Thyroid gland (tissue), 4 donors: ENCODE results near the gene YAE1. TPM values are rescaled to one million over a fixed set of nuclear protein-coding genes. Genes with fewer than 3 reads are reported as not detected.

Experiments used
- DNase-seq, 2 donors: peaks; one replicate each; pipeline ENCODE4 v3.0.0-alpha.2; 2019
- H3K27ac ChIP-seq, 3 donors: fragments of 200-600 bp; sonication (generic); 1 replicate in 2 of 3; 2 replicates in 1 of 3; pipeline ENCODE4 v1.5.1; 2016 to 2019; ENCODE audit warnings: mild to moderate bottlenecking in 1 of 3, moderate library complexity in 1 of 3
- H3K27me3 ChIP-seq: fragments of 200-600 bp; sonication (generic); one replicate; pipeline ENCODE4 v1.5.1; 2019
- H3K36me3 ChIP-seq, 2 donors: fragments of 200-600 bp; sonication (generic); one replicate each; pipeline ENCODE4 v1.5.1; 2016 to 2019
- H3K4me1 ChIP-seq, 2 donors: fragments of 200-600 bp; sonication (generic); one replicate each; pipeline ENCODE4 v1.5.1; 2017 to 2019
- H3K4me3 ChIP-seq, 3 donors: fragments of 200-600 bp; sonication (generic); replicated peaks in 1 of 3; 1 replicate in 2 of 3; 2 replicates in 1 of 3; pipeline ENCODE4 v1.5.1; 2016; ENCODE audit warnings: mild to moderate bottlenecking in 1 of 3
- H3K9me3 ChIP-seq: fragments of 200-600 bp; sonication (generic); one replicate; pipeline ENCODE4 v1.5.1; 2017
- CTCF ChIP-seq, 6 experiments: fragments of 200-600 bp in 3 of 6; fragments of 450-650 bp in 3 of 6; sonication (generic) in 3 of 6; IDR thresholded peaks; one replicate each; pipeline ENCODE4 v1.5.1; 2016 to 2019; ENCODE audit warnings: antibody characterized with exemption in 6 of 6, mild to moderate bottlenecking in 2 of 6, inconsistent platforms in 1 of 6, moderate library complexity in 1 of 6
- POLR2A ChIP-seq, 2 donors: fragments of 450-650 bp; IDR thresholded peaks; one replicate each; pipeline ENCODE4 v1.6.1; 2017; ENCODE audit warnings: antibody characterized with exemption in 2 of 2, mild to moderate bottlenecking in 2 of 2, moderate library complexity in 1 of 2
- WGBS, 2 donors: methylation state at CpG; one replicate each; pipeline ENCODE4 v1.1.5; 2017; 5-methylcytosine and 5-hydroxymethylcytosine counted together
- intact Hi-C: fragments of 100-400 bp; cut with DNase I; formaldehyde crosslinking; loops from one replicate; pipeline ENCODE4 v1.15.1; 2023
- total RNA-seq, 4 donors: library from RNA; depleted of rRNA; stranded (reverse); fragments of >200 nt; gene quantifications; one replicate each; pipeline ENCODE4 v1.2.3, GENCODE V29; 2016

The YAE1 gene
- total RNA-seq, 4 donors from 2014 or later = 27.1 to 59.4 (median 33.6) TPM

- Histone ChIP-seq H3K9me3 (no peaks in the 10 kb centered on the region), H3K4me3 (no peak overlapping the region), H3K4me1 (peaks cover 0 to 8% of the 10 kb centered on the region in 2 donors), H3K27me3 (no peaks in the 10 kb centered on the region), H3K36me3 (no peaks in the 10 kb centered on the region), H3K27ac (no peak overlapping the region)
- 74 to 76% methylated on average over 4 of the region's 4 CpGs for WGBS, 2 donors
- no peak for DNase-seq
- TF ChIP-seq POLR2A (IDR thresholded peaks at IDR 0.05) = no peak
- TF ChIP-seq CTCF (IDR thresholded peaks at IDR 0.05) = no peak
- intact Hi-C loops = no loop called here
Observed at GRCh38 chr7:39613577-39613976, 47.4 kb downstream of the YAE1 start.

GRCh38 chr7:39614299-39614698 lies 48.1 kb downstream of the YAE1 start:
- TF ChIP-seq CTCF (IDR thresholded peaks at IDR 0.05) (no peak), POLR2A (IDR thresholded peaks at IDR 0.05) (no peak)
- intact Hi-C loops = no loop called here
- H3K4me3 ChIP-seq = no peak overlapping the region

GRCh38 chr7:39615350-39615975 lies 49.3 kb downstream of the YAE1 start:
- WGBS, 2 donors = 78 to 84% methylated on average over 1 of the region's 1 CpG
- H3K9me3 ChIP-seq = no peaks in the 10 kb centered on the region
- no peaks in the 10 kb centered on the region for H3K27me3 ChIP-seq
- H3K27ac ChIP-seq = no peak overlapping the region
- intact Hi-C loops = no loop called here
- H3K36me3 ChIP-seq = no peaks in the 10 kb centered on the region
- no peak for TF ChIP-seq POLR2A (IDR thresholded peaks at IDR 0.05)
- TF ChIP-seq CTCF (IDR thresholded peaks at IDR 0.05) = no peak
- no peak overlapping the region for H3K4me3 ChIP-seq
- no peaks in the 10 kb centered on the region for H3K4me1 ChIP-seq
- DNase-seq = no peak

More at GRCh38 chr7:39614299-39614698, 48.1 kb downstream of the YAE1 start:
- Histone ChIP-seq H3K27me3 (no peaks in the 10 kb centered on the region), H3K27ac (no peak overlapping the region), H3K9me3 (no peaks in the 10 kb centered on the region), H3K4me1 (peaks cover 0 to 8% of the 10 kb centered on the region in 2 donors), H3K36me3 (no peaks in the 10 kb centered on the region)
- no peak for DNase-seq
- 92 to 93% methylated on average over 2 of the region's 2 CpGs for WGBS, 2 donors

- 65 to 77% methylated on average over 1 of the region's 1 CpG for WGBS, 2 donors
- DNase-seq = no peak
- no peaks in the 10 kb centered on the region for H3K36me3 ChIP-seq
- no peak overlapping the region for H3K4me3 ChIP-seq
- no peaks in the 10 kb centered on the region for H3K9me3 ChIP-seq
- no peak overlapping the region for H3K27ac ChIP-seq
- no peaks in the 10 kb centered on the region for H3K4me1 ChIP-seq
- TF ChIP-seq CTCF (IDR thresholded peaks at IDR 0.05) (no peak), POLR2A (IDR thresholded peaks at IDR 0.05) (no peak)
- intact Hi-C loops = no loop called here
- no peaks in the 10 kb centered on the region for H3K27me3 ChIP-seq
Observed at GRCh38 chr7:39616138-39616537, 49.9 kb downstream of the YAE1 start.

- no peaks in the 10 kb centered on the region for H3K27me3 ChIP-seq
- H3K27ac ChIP-seq = no peak overlapping the region
- intact Hi-C loops = no loop called here
- peaks cover 0 to 2% of the 10 kb centered on the region in 2 donors for H3K4me1 ChIP-seq
- H3K4me3 ChIP-seq = no peak overlapping the region
- H3K9me3 ChIP-seq = no peaks in the 10 kb centered on the region
- H3K36me3 ChIP-seq = no peaks in the 10 kb centered on the region
- DNase-seq = no peak
- TF ChIP-seq POLR2A (IDR thresholded peaks at IDR 0.05) = no peak
- TF ChIP-seq CTCF (IDR thresholded peaks at IDR 0.05) = no peak
Observed at GRCh38 chr7:39617005-39617404, 50.8 kb downstream of the YAE1 start.
